C1 segment of cervical spinal cord (tissue), 14 donors: ENCODE measurements around the gene PRELP.
A peak's percentile ranks its signal among the peaks of the same experiment; 100 is the strongest.

Source experiments
- DNase-seq, 14 donors: peaks; one replicate each; lab custom pipeline; 2025; lab: John Stamatoyannopoulos, UW

Gene PRELP

GRCh38 chr1:203522237-203522636 lies 46.6 kb downstream of the PRELP start:
- DNase-seq: peak in 2 of 14 donors; percentile 35 to 59

GRCh38 chr1:203523667-203524066 lies 48.1 kb downstream of the PRELP start:
- DNase-seq: no peak

GRCh38 chr1:203524152-203524551 lies 48.5 kb downstream of the PRELP start:
- DNase-seq: no peak

- no peak for DNase-seq
Measured at GRCh38 chr1:203524824-203525223, 49.2 kb downstream of the PRELP start.

GRCh38 chr1:203525685-203526084 lies 50.1 kb downstream of the PRELP start:
- no peak for DNase-seq

GRCh38 chr1:203526130-203526529 lies 50.5 kb downstream of the PRELP start:
- DNase-seq: no peak

- peak in 1 of 14 donors; percentile 29 for DNase-seq
Measured at GRCh38 chr1:203526572-203526971, 51.0 kb downstream of the PRELP start.

GRCh38 chr1:203527013-203527412 lies 51.4 kb downstream of the PRELP start:
- DNase-seq: no peak

- no peak for DNase-seq
Measured at GRCh38 chr1:203528063-203528462, 52.5 kb downstream of the PRELP start.

- DNase-seq: no peak
Measured at GRCh38 chr1:203528976-203529835, 53.6 kb downstream of the PRELP start.

- no peak for DNase-seq
Measured at GRCh38 chr1:203531063-203531462, 55.5 kb downstream of the PRELP start.

GRCh38 chr1:203534012-203534411 lies 58.4 kb downstream of the PRELP start:
- no peak for DNase-seq

GRCh38 chr1:203534526-203534925 lies 58.9 kb downstream of the PRELP start:
- peak in 1 of 14 donors; percentile 64 for DNase-seq

- DNase-seq: no peak
Measured at GRCh38 chr1:203536575-203536974, 61.0 kb downstream of the PRELP start.

- DNase-seq: no peak
Measured at GRCh38 chr1:203536980-203537455, 61.4 kb downstream of the PRELP start.

GRCh38 chr1:203537806-203538464 lies 62.3 kb downstream of the PRELP start:
- DNase-seq: no peak

GRCh38 chr1:203538726-203539125 lies 63.1 kb downstream of the PRELP start:
- no peak for DNase-seq

GRCh38 chr1:203539831-203540546 lies 64.4 kb downstream of the PRELP start:
- DNase-seq: no peak
